H9 (cell line): ENCODE measurements around the gene EFCC1. TPM values are rescaled to one million over a fixed set of nuclear protein-coding genes. Genes with fewer than 3 reads are reported as not detected.

Experiments
- DNase-seq: peaks from one replicate; pipeline ENCODE4 v3.0.0-alpha.2; 2017
- H2AFZ ChIP-seq: one replicate; pipeline ENCODE4 v1.6.1; 2013; ENCODE audit warnings: mild to moderate bottlenecking, low read length, control low read depth, moderate library complexity
- H2AK5ac ChIP-seq: 2 replicates; pipeline ENCODE4 v1.6.1; 2013; ENCODE audit warnings: low read length, control low read depth, mixed read lengths; ENCODE audit not compliant: insufficient read length
- H2BK120ac ChIP-seq: one replicate; pipeline ENCODE4 v1.6.1; 2013; ENCODE audit warnings: low read depth, mild to moderate bottlenecking, low read length, control low read depth, inconsistent platforms; ENCODE audit not compliant: poor library complexity, severe bottlenecking
- H2BK12ac ChIP-seq: 2 replicates; pipeline ENCODE4 v1.6.1; 2013; ENCODE audit warnings: low read length, control low read depth, mixed read lengths, low read depth; ENCODE audit not compliant: insufficient read length
- H2BK15ac ChIP-seq: 2 replicates; pipeline ENCODE4 v1.6.1; 2013; ENCODE audit warnings: low read depth, low read length, control low read depth
- H2BK20ac ChIP-seq: one replicate; pipeline ENCODE4 v1.6.1; 2013; ENCODE audit warnings: low read depth, mild to moderate bottlenecking, low read length, control low read depth, inconsistent platforms; ENCODE audit not compliant: poor library complexity, severe bottlenecking
- H2BK5ac ChIP-seq: 2 replicates; pipeline ENCODE4 v1.6.1; 2013; ENCODE audit warnings: low read length, control low read depth, mixed read lengths; ENCODE audit not compliant: insufficient read length
- H3K14ac ChIP-seq: 2 replicates; pipeline ENCODE4 v1.6.1; 2013; ENCODE audit warnings: low read length, control low read depth; ENCODE audit not compliant: insufficient read depth
- H3K18ac ChIP-seq: 2 replicates; pipeline ENCODE4 v1.6.1; 2013; ENCODE audit warnings: low read depth, mild to moderate bottlenecking, mixed read lengths, low read length, control low read depth; ENCODE audit not compliant: insufficient read length
- H3K23ac ChIP-seq: 2 replicates; pipeline ENCODE4 v1.6.1; 2013; ENCODE audit warnings: low read length, control low read depth, mixed read lengths, low read depth; ENCODE audit not compliant: insufficient read length
- H3K23me2 ChIP-seq: 2 replicates; pipeline ENCODE4 v1.6.1; 2013; ENCODE audit warnings: low read depth, mild to moderate bottlenecking, mixed read lengths, low read length, control low read depth; ENCODE audit not compliant: insufficient read length, poor library complexity, severe bottlenecking
- H3K27ac ChIP-seq: 2 replicates; pipeline ENCODE4 v1.5.1; 2013; ENCODE audit warnings: low read length, control low read depth, mixed read lengths, low read depth; ENCODE audit not compliant: insufficient read length
- H3K27me3 ChIP-seq: 2 replicates; pipeline ENCODE4 v1.6.1; 2013; ENCODE audit warnings: low read length, control low read depth, inconsistent platforms; ENCODE audit not compliant: insufficient read depth
- H3K4ac ChIP-seq: 2 replicates; pipeline ENCODE4 v1.6.1; 2013; ENCODE audit warnings: low read depth, mild to moderate bottlenecking, control low read depth, inconsistent platforms, low read length, moderate library complexity
- H3K4me1 ChIP-seq: 2 replicates; pipeline ENCODE4 v1.6.1; 2013; ENCODE audit warnings: low read length, control low read depth, inconsistent platforms; ENCODE audit not compliant: insufficient read depth
- H3K4me2 ChIP-seq: 2 replicates; pipeline ENCODE4 v1.6.1; 2013; ENCODE audit warnings: low read length, control low read depth, mixed read lengths; ENCODE audit not compliant: insufficient read length, insufficient read depth
- H3K56ac ChIP-seq: 2 replicates; pipeline ENCODE4 v1.6.1; 2013; ENCODE audit warnings: low read depth, mild to moderate bottlenecking, mixed read lengths, low read length, control low read depth; ENCODE audit not compliant: insufficient read length
- H3K79me1 ChIP-seq: 2 replicates; pipeline ENCODE4 v1.6.1; 2013; ENCODE audit warnings: low read depth, mild to moderate bottlenecking, moderate library complexity, low read length, control low read depth, inconsistent platforms; ENCODE audit not compliant: insufficient read depth, poor library complexity, severe bottlenecking
- H3K79me2 ChIP-seq: 2 replicates; pipeline ENCODE4 v1.6.1; 2013; ENCODE audit warnings: low read length, control low read depth, inconsistent platforms; ENCODE audit not compliant: insufficient read depth
- H3K9ac ChIP-seq: 2 replicates; pipeline ENCODE4 v1.6.1; 2013; ENCODE audit warnings: low read length, control low read depth, mixed read lengths; ENCODE audit not compliant: insufficient read length; ENCODE audit errors: extremely low read depth
- H3K9me3 ChIP-seq: one replicate; pipeline ENCODE4 v1.6.1; 2013; ENCODE audit warnings: low read depth, low read length, inconsistent platforms; ENCODE audit not compliant: control insufficient read depth
- H3T11ph ChIP-seq: one replicate; pipeline ENCODE4 v1.6.1; 2013; ENCODE audit warnings: mild to moderate bottlenecking, low read length, control low read depth, inconsistent platforms
- H4K20me1 ChIP-seq: one replicate; pipeline ENCODE4 v1.6.1; 2013; ENCODE audit not compliant: control insufficient read depth, insufficient read length, insufficient read depth
- H4K5ac ChIP-seq: 2 replicates; pipeline ENCODE4 v1.6.1; 2013; ENCODE audit warnings: low read depth, mild to moderate bottlenecking, mixed read lengths, low read length, control low read depth; ENCODE audit not compliant: insufficient read length
- H4K8ac ChIP-seq: replicated peaks from 2 replicates; pipeline ENCODE4 v1.6.1; 2013; ENCODE audit warnings: low read length, control low read depth, mixed read lengths, low read depth; ENCODE audit not compliant: insufficient read length
- H4K91ac ChIP-seq: 2 replicates; pipeline ENCODE4 v1.6.1; 2013; ENCODE audit warnings: low read depth, mild to moderate bottlenecking, moderate library complexity, mixed read lengths, low read length, control low read depth; ENCODE audit not compliant: insufficient read length
- H3K27ac Mint-ChIP-seq, 3 experiments: 2 replicates in 2 of 3; 3 replicates in 1 of 3; pipeline ENCODE4 v1.8.0; 2020 to 2021; ENCODE audit warnings: mixed read lengths in 3 of 3, mild to moderate bottlenecking in 1 of 3, moderate library complexity in 1 of 3
- H3K27me3 Mint-ChIP-seq: 2 replicates; pipeline ENCODE4 v1.8.0; 2021; ENCODE audit warnings: low read depth, mild to moderate bottlenecking, moderate library complexity, mixed read lengths
- H3K36me3 Mint-ChIP-seq, 3 experiments: 2 replicates in 2 of 3; 3 replicates in 1 of 3; pipeline ENCODE4 v1.8.0; 2020 to 2021; ENCODE audit warnings: low read depth in 3 of 3, mixed read lengths in 3 of 3; ENCODE audit not compliant: insufficient read depth in 1 of 3
- H3K4me1 Mint-ChIP-seq, 2 experiments: 2 replicates each; pipeline ENCODE4 v1.8.0; 2020; ENCODE audit warnings: mixed read lengths in 2 of 2
- H3K4me3 Mint-ChIP-seq, 2 experiments: 2 replicates in 1 of 2; 3 replicates in 1 of 2; pipeline ENCODE4 v1.8.0; 2020 to 2021; ENCODE audit warnings: mild to moderate bottlenecking in 2 of 2, mixed read lengths in 2 of 2, moderate library complexity in 1 of 2
- H3K9me3 Mint-ChIP-seq, 2 experiments: 2 replicates in 1 of 2; 3 replicates in 1 of 2; pipeline ENCODE4 v1.8.0; 2020; ENCODE audit warnings: mild to moderate bottlenecking in 2 of 2, mixed read lengths in 2 of 2, moderate library complexity in 1 of 2
- CTCF ChIP-seq: fragments of 200-600 bp; sonication (generic); conservative IDR thresholded peaks from 3 replicates; pipeline ENCODE4 v1.8.0; 2021; ENCODE audit warnings: antibody characterized with exemption, mild to moderate bottlenecking
- WGBS: extraction: QIAGEN DNeasy Blood & Tissue Kit; methylation state at CpG from one replicate; pipeline ENCODE4 v1.1.7; 2013; ENCODE audit warnings: missing lambda C conversion rate, low lambda C conversion rate, mixed read lengths; ENCODE audit not compliant: insufficient read length; ENCODE audit errors: extremely low coverage; 5-methylcytosine and 5-hydroxymethylcytosine counted together
- total RNA-seq: library from RNA; stranded (reverse); gene quantifications from 2 replicates; pipeline ENCODE4 v1.2.1, GENCODE V29; 2021

EFCC1 gene
- total RNA-seq, 1 experiment from 2014 or later = 0.09 TPM

GRCh38 chr3:129045675-129046036, 44.6 kb downstream of the EFCC1 start:
- Histone ChIP-seq H4K5ac (no peak overlapping the region), H2AFZ (no peak overlapping the region), H3K79me2 (no peaks in the 10 kb centered on the region), H3K23ac (no peak overlapping the region), H2BK12ac (no peak overlapping the region), H4K8ac (no peak overlapping the region), H2AK5ac (no peak overlapping the region), H3T11ph (no peak overlapping the region), H4K91ac (no peak overlapping the region), H3K4me1 (no peaks in the 10 kb centered on the region; the same call in 1 of the 2 replicates), H3K4ac (no peak overlapping the region), H3K9ac (no peak overlapping the region), H2BK5ac (no peak overlapping the region), H3K27ac (no peak overlapping the region), H3K56ac (no peak overlapping the region), H3K9me3 (no peaks in the 10 kb centered on the region), H3K27me3 (no peaks in the 10 kb centered on the region), H2BK15ac (no peak overlapping the region), H2BK20ac (no peak overlapping the region), H3K23me2 (no peaks in the 10 kb centered on the region), H3K18ac (no peak overlapping the region), H3K4me2 (no peak overlapping the region), H2BK120ac (no peak overlapping the region), H3K79me1 (no peaks in the 10 kb centered on the region), H3K14ac (no peak overlapping the region), H4K20me1 (no peaks in the 10 kb centered on the region)
- Mint-ChIP-seq H3K27me3 (peaks cover 2% of the 10 kb centered on the region; the same call in 1 of the 2 replicates), H3K4me1 (peaks cover 0 to 15% of the 10 kb centered on the region in 2 experiments; a peak in 2 of 4 replicates), H3K36me3 (peaks cover 0 to 6% (median 0%) of the 10 kb centered on the region in 3 experiments; a peak in 2 of 7 replicates), H3K9me3 (peaks cover 10 to 19% of the 10 kb centered on the region in 2 experiments; a peak in 4 of 5 replicates), H3K4me3 (no peak overlapping the region), H3K27ac (no peak overlapping the region)
- no CpG with 5 or more reads among the region's 43 CpGs for WGBS
- no peak for TF ChIP-seq CTCF
- DNase-seq = peak; percentile 58
